Left renal cortex interstitium (tissue), 4 donors: ENCODE results near the gene ACAA1. TPM values are rescaled to one million over a fixed set of nuclear protein-coding genes. Genes with fewer than 3 reads are reported as not detected.
"Not testable (repeated sequence)": the region's sequence is repeated elsewhere in the genome, so short reads cannot be mapped to it uniquely, and the experiment has no call there.

Experiments used
- DNase-seq, 4 donors: peaks; one replicate each; pipeline ENCODE4 v3.0.0-alpha.2; 2013; ENCODE audit warnings: low read depth in 4 of 4, low spot score in 2 of 4, missing footprints in 1 of 4
- polyA plus RNA-seq, 4 donors: library from polyadenylated mRNA; unstranded; fragments of 120-200 nt; gene quantifications; one replicate each; pipeline ENCODE4 v1.2.1, GENCODE V29; 2013; ENCODE audit not compliant: insufficient read length in 4 of 4

The ACAA1 gene
- polyA plus RNA-seq, 4 donors = 116 to 150 (median 144) TPM

GRCh38 chr3:38108649-38109579 is 28.0 kb downstream of the ACAA1 start:
- DNase-seq = no peak

- no peak for DNase-seq
Measured at GRCh38 chr3:38107911-38108648, 28.8 kb downstream of the ACAA1 start.

GRCh38 chr3:38105525-38105924 is 31.4 kb downstream of the ACAA1 start:
- no peak for DNase-seq

DNA sequence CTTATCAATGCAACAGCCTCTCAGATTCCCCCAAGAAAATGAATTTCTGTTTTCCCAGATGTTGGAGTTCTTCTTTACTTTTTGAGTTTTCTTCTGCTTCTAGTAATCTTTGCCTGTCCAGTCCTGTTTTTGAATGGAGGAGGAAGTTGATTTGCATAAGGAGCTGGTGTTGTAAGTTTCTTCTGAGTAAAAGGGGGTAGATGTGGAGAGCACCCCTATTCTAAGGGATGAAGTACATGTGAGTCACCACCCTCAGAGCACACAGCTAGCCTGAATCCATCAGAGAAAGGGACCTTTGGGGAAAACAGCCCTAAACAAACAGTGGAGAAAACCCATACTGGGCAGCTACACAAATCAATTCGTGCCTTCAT is 34.5 kb downstream of the ACAA1 start:
- no peak for DNase-seq

DNA sequence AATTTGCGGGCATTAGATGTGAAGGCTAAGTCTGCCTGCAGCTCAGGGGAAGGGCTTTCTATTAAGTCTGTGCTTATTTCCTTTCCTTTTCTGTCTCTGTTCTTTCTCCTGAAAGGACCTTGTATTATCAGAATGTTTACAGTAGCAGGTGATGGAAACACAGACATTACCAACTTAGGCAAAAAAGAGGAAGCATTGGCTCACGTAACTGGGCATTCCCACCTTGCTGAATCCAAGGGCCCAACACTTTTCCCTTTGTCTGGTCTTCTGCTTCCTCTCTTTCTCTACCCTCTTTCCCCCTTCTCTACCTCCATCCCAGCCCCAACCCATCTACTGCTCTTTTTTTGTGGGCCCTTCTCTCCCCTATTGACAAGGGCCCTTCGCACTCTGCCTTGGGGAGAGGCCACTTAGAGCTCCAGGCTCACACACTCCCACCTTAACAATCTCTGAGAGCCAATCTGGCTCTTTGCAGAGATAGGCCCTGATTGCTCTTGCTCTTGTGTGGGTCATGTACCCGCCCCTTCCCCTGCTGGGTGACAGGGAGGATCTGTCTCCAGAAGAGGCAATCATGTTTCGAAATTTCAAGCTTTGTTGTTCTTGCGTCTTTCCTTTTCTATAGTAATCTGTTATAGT is 35.0 kb downstream of the ACAA1 start:
- no peak for DNase-seq

GRCh38 chr3:38100498-38100897 is 36.4 kb downstream of the ACAA1 start:
- no peak for DNase-seq

DNA sequence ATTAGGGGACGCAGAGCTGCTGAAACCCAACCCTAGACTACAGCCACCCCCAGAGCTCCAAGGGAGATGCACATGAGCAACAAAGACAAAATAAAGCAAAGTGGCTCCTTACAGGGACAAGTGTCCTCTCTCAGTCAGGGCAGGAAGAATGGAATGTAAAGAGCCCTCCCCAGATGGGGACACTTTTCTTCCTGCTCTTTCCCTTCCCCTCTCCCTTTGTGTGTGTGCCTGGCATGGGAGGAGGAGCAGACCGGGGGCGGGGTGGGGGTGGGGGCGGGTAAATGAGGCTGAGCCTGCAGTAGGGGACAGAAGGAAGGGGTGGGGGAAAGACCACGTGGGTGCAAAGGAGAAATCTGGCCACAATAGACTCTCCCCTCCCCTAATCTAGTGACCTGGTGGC is 37.4 kb downstream of the ACAA1 start:
- no peak for DNase-seq

GRCh38 chr3:38098376-38098723 is 38.6 kb downstream of the ACAA1 start:
- DNase-seq = no peak

DNA sequence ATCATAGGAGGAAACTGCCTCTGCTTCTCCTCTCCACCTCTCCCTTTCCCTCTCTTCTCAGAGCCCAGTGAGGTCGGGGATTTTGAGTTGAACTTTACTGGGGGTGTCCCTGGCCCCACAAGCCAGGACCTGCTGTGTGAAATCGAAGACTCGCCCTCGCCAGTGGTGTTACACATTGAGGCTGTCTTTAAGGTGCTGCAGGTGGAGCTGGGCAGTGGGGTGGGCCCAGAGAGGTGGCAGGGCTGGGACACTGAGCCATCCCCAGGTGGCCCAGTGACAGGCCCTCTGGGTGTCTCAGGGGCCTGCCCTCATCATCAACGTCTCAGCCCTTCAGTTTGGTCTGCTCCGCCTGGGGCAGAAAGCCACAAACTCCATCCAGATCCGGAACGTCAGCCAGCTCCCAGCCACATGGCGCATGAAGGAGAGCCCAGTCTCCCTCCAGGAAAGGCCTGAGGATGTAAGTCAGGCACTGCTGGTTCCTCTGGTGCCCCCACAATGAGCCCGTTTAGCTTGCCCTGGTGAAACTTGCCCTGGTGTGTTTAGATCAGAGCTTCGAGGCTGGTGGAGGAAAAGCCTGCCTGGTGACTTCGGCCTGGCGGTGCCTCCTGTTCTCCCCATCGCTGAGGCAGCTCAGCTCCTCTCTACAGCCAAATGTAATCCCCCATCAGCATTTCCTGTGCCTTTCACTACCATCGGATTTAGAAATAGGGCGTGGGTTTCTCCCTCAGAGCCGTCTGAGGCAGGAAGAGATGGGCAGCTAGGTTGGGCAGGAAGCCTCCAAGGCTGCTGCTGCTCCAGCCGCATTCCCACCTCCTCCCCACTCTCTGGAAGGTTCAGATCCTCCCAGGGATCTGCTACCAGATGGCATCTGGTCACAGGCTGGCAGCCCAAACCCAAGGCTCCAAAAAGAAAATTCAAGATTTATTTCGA is 39.2 kb downstream of the ACAA1 start:
- DNase-seq = no peak

GRCh38 chr3:38095669-38096483 is 41.1 kb downstream of the ACAA1 start:
- no peak for DNase-seq

GRCh38 chr3:38094999-38095398 is 41.9 kb downstream of the ACAA1 start:
- no peak for DNase-seq

- DNase-seq = no peak
Measured at GRCh38 chr3:38090453-38090852, 46.5 kb downstream of the ACAA1 start.

GRCh38 chr3:38089163-38089562 is 47.8 kb downstream of the ACAA1 start:
- no peak for DNase-seq

DNA sequence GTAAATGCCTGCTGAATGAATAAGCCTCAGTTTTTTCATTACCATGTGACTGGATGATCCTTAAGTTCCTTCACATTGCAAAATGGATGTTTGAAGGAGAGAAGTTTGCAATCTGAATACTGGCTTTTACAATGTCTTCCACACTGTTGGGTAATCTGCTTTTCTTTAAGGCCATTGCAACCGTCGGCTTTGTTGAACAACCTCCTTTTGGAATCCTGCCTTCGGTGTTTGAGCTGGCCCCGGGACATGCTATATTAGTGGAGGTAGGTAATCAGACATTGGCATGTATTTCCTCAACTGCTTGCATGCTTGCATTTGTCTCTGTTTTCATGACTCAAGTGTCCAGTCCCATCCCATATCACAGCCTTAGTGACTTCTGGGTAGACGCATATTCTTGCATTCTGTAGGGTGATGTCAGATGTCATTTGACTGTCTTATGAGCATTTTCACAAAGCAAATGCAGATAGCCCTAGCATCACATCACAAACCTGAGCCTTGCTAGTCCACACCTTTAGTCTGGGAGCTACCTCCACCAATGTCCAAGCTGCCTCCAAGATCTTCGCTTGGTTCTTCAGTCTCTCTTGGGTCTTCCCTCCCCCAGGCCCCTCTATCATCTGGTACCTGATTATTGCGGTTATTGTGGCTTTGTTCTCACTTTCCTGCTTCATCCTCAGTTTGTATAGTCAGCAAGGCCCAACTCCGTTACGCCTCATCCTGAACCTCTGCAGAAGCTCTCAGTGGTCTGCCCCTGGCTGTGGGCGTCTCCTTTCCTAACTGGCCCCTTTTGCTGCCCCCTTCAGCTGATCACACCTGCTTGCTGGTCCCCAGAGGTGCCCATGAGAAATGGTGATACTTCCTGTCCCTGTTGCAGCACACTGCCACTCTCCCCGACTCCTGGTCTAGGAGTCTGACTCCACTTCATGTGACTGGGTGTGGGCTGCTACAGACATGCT is 48.5 kb downstream of the ACAA1 start:
- DNase-seq = no peak

GRCh38 chr3:38087278-38087677 is 49.6 kb downstream of the ACAA1 start:
- DNase-seq = not testable (repeated sequence)

DNA sequence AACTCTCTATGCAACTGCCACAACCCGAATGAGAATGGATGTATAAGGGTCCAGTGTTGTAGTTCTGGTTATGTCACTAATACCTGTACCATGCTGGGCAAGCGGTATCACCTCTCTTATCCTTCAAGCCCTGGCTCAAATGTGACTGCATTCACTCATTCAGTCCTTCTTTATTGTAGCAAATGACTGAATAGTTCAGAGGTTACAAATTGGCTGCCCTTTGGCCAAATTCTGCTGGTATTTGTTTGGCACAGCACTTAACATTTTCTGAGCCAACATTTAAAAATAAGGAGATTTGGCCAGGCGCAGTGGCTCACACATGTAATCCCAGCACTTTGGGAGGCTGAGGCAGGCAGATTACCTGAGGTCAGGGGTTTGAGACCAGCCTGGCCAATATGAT is 50.4 kb downstream of the ACAA1 start:
- DNase-seq = no peak

GRCh38 chr3:38085943-38086324 is 51.0 kb downstream of the ACAA1 start:
- DNase-seq = no peak

GRCh38 chr3:38085311-38085942 is 51.5 kb downstream of the ACAA1 start:
- no peak for DNase-seq
